Common myeloid progenitor, CD34-positive (primary cell): ENCODE data around the gene BCR.
A peak's percentile ranks its signal among the peaks of the same experiment; 100 is the strongest.

Experiments
- CTCF ChIA-PET: fragments of 350-600 bp; sonication (Branson Sonifier 250); formaldehyde crosslinking; loops from one replicate; lab custom pipeline; 2021; ENCODE audit warnings: antibody characterized with exemption; lab: Charles Lee
- POLR2A ChIA-PET: fragments of 350-600 bp; sonication (Branson Sonifier 250); formaldehyde crosslinking; loops from one replicate; lab custom pipeline; 2021; ENCODE audit warnings: antibody characterized with exemption; lab: Charles Lee
- DNase-seq, 3 donors: peaks; one replicate each; pipeline versions ENCODE4 v3.0.0 to v3.0.0-alpha.2; 2013
- H3K27ac ChIP-seq, 2 experiments: 1 replicate in 1 of 2; 2 replicates in 1 of 2; pipeline ENCODE4 v1.7.0; 2013; ENCODE audit warnings: inconsistent platforms in 2 of 2, low read length in 2 of 2, mild to moderate bottlenecking in 2 of 2, low read depth in 1 of 2, moderate library complexity in 1 of 2; ENCODE audit not compliant: severe bottlenecking in 2 of 2, insufficient read depth in 1 of 2, poor library complexity in 1 of 2
- H3K27me3 ChIP-seq, 5 experiments: replicated peaks in 2 of 5; 1 replicate in 3 of 5; 2 replicates in 2 of 5; pipeline versions ENCODE4 v1.6.1 to v1.7.0; 2013; ENCODE audit warnings: low read length in 4 of 5, mild to moderate bottlenecking in 2 of 5, moderate library complexity in 2 of 5, inconsistent platforms in 1 of 5; ENCODE audit not compliant: insufficient read depth in 5 of 5, control insufficient read depth in 4 of 5
- H3K36me3 ChIP-seq, 4 experiments: 1 replicate in 2 of 4; 2 replicates in 2 of 4; pipeline versions ENCODE4 v1.6.1 to v1.7.0; 2013; ENCODE audit warnings: low read length in 3 of 4, control low read depth in 1 of 4, mild to moderate bottlenecking in 1 of 4; ENCODE audit not compliant: control insufficient read depth in 4 of 4, insufficient read depth in 4 of 4
- H3K4me1 ChIP-seq, 4 experiments: 1 replicate in 3 of 4; 2 replicates in 1 of 4; pipeline versions ENCODE4 v1.6.1 to v1.7.1; 2013; ENCODE audit warnings: low read length in 3 of 4, mild to moderate bottlenecking in 3 of 4, control low read depth in 1 of 4, inconsistent platforms in 1 of 4, moderate library complexity in 1 of 4; ENCODE audit not compliant: control insufficient read depth in 4 of 4, insufficient read depth in 4 of 4; ENCODE audit errors: control extremely low read depth in 1 of 4
- H3K4me3 ChIP-seq, 7 experiments: 1 replicate in 4 of 7; 2 replicates in 3 of 7; pipeline versions ENCODE4 v1.5.1 to v1.7.0; 2013; ENCODE audit warnings: mild to moderate bottlenecking in 7 of 7, low read length in 6 of 7, moderate library complexity in 6 of 7, inconsistent platforms in 2 of 7, low read depth in 2 of 7, control low read depth in 1 of 7; ENCODE audit not compliant: insufficient read depth in 4 of 7, control insufficient read depth in 1 of 7; ENCODE audit errors: extremely low read depth in 1 of 7
- H3K9me3 ChIP-seq, 5 experiments: 1 replicate in 4 of 5; 2 replicates in 1 of 5; pipeline versions ENCODE4 v1.6.1 to v1.7.1; 2013; ENCODE audit warnings: low read length in 4 of 5, mild to moderate bottlenecking in 2 of 5, inconsistent platforms in 1 of 5, low read depth in 1 of 5, moderate library complexity in 1 of 5; ENCODE audit not compliant: control insufficient read depth in 4 of 5, insufficient read depth in 2 of 5; ENCODE audit errors: control extremely low read depth in 1 of 5
- WGBS: methylation state at CpG from one replicate; pipeline ENCODE4 v1.1.5; 2013; ENCODE audit not compliant: insufficient coverage; 5-methylcytosine and 5-hydroxymethylcytosine counted together

The BCR gene

GRCh38 chr22:23250056-23250784, 69.9 kb downstream of the BCR start:
- ChIA-PET POLR2A (interaction anchor here (1.2 kb wide), 1 partner anchor 67 kb away, joined by 3 read pairs; no protein-coding TSS in a partner anchor), CTCF (interaction anchor here (0.7 to 2.3 kb wide), 14 partner anchors 7 to 76 kb away, joined by 3 to 8 read pairs (median 4); no protein-coding TSS in a partner anchor)
- H3K27me3 ChIP-seq = no peaks in the 10 kb centered on the region
- peaks cover 3 to 50% (median 21%) of the 10 kb centered on the region in 4 experiments for H3K4me1 ChIP-seq
- WGBS = 88% methylated on average over 16 of the region's 16 CpGs
- peaks cover 11 to 43% (median 28%) of the 10 kb centered on the region in 4 experiments for H3K36me3 ChIP-seq
- DNase-seq = no peak
- peak overlapping the region in 1 of 2 experiments; percentile 63 for H3K27ac ChIP-seq
- no peaks in the 10 kb centered on the region for H3K9me3 ChIP-seq
- H3K4me3 ChIP-seq = peak overlapping the region in 1 of 7 experiments; percentile 2

GRCh38 chr22:23250785-23251363, 70.6 kb downstream of the BCR start:
- Histone ChIP-seq H3K27me3 (no peaks in the 10 kb centered on the region), H3K4me3 (peak overlapping the region in 1 of 7 experiments; percentile 2), H3K9me3 (no peaks in the 10 kb centered on the region), H3K27ac (peak overlapping the region in 1 of 2 experiments; percentile 63), H3K4me1 (peaks cover 3 to 46% (median 19%) of the 10 kb centered on the region in 4 experiments), H3K36me3 (peaks cover 11 to 50% (median 31%) of the 10 kb centered on the region in 4 experiments)
- CTCF ChIA-PET = interaction anchor here (0.7 to 2.3 kb wide), 15 partner anchors 8 to 77 kb away, joined by 3 to 8 read pairs (median 4); no protein-coding TSS in a partner anchor
- no peak for DNase-seq
- POLR2A ChIA-PET = no interaction called here
- 97% methylated on average over 9 of the region's 14 CpGs for WGBS

- Histone ChIP-seq H3K27ac (peak overlapping the region; percentile 26 to 63), H3K36me3 (peaks cover 16 to 54% (median 38%) of the 10 kb centered on the region in 4 experiments), H3K27me3 (no peaks in the 10 kb centered on the region), H3K4me3 (no peak overlapping the region), H3K9me3 (no peaks in the 10 kb centered on the region), H3K4me1 (peaks cover 3 to 39% (median 19%) of the 10 kb centered on the region in 4 experiments)
- DNase-seq = no peak
- CTCF ChIA-PET = interaction anchor here (0.5 to 2.3 kb wide), 12 partner anchors 9 to 76 kb away, joined by 3 to 8 read pairs (median 4); no protein-coding TSS in a partner anchor
- POLR2A ChIA-PET = no interaction called here
- WGBS = 81% methylated on average over 6 of the region's 8 CpGs
Measured at GRCh38 chr22:23251445-23252093, 71.3 kb downstream of the BCR start.

- 98% methylated on average over 17 of the region's 19 CpGs for WGBS
- Histone ChIP-seq H3K36me3 (peaks cover 14 to 63% (median 51%) of the 10 kb centered on the region in 4 experiments), H3K27ac (peak overlapping the region in 1 of 2 experiments; percentile 22), H3K9me3 (no peaks in the 10 kb centered on the region), H3K4me3 (no peak overlapping the region), H3K27me3 (no peaks in the 10 kb centered on the region), H3K4me1 (peaks cover 0 to 20% (median 6%) of the 10 kb centered on the region in 4 experiments)
- ChIA-PET CTCF (no interaction called here), POLR2A (no interaction called here)
- no peak for DNase-seq
Measured at GRCh38 chr22:23253475-23254055, 73.3 kb downstream of the BCR start.

- peaks cover 14 to 82% (median 62%) of the 10 kb centered on the region in 4 experiments for H3K36me3 ChIP-seq
- peak overlapping the region in 1 of 2 experiments; percentile 1 for H3K27ac ChIP-seq
- no peaks in the 10 kb centered on the region for H3K27me3 ChIP-seq
- no peak for DNase-seq
- peaks cover 0 to 5% (median 1%) of the 10 kb centered on the region in 4 experiments for H3K4me1 ChIP-seq
- ChIA-PET POLR2A (no interaction called here), CTCF (interaction anchor here (1.0 to 1.5 kb wide), 8 partner anchors 8 to 81 kb away, joined by 3 to 10 read pairs (median 4); no protein-coding TSS in a partner anchor)
- H3K9me3 ChIP-seq = no peaks in the 10 kb centered on the region
- 88% methylated on average over 8 of the region's 8 CpGs for WGBS
- no peak overlapping the region for H3K4me3 ChIP-seq
Measured at GRCh38 chr22:23255506-23256170, 75.3 kb downstream of the BCR start.

- CTCF ChIA-PET = no interaction called here
- no peak overlapping the region for H3K4me3 ChIP-seq
- POLR2A ChIA-PET = no interaction called here
- no peak for DNase-seq
- 100% methylated on average over 5 of the region's 10 CpGs for WGBS
- no peaks in the 10 kb centered on the region for H3K27me3 ChIP-seq
- H3K4me1 ChIP-seq = peaks cover 0 to 4% (median under 1%) of the 10 kb centered on the region in 4 experiments
- peaks cover 14 to 86% (median 66%) of the 10 kb centered on the region in 4 experiments for H3K36me3 ChIP-seq
- H3K9me3 ChIP-seq = no peaks in the 10 kb centered on the region
- H3K27ac ChIP-seq = peak overlapping the region in 1 of 2 experiments; percentile 20
Measured at GRCh38 chr22:23256171-23256932, 76.0 kb downstream of the BCR start.
